ENCODE data around the gene RPF1. TPM values are rescaled to one million over a fixed set of nuclear protein-coding genes. Genes with fewer than 3 reads are reported as not detected.
A peak's percentile ranks its signal among the peaks of the same experiment; 100 is the strongest.

Gene RPF1
- total RNA-seq, 3 donors from 2014 or later, result 33.6 to 44.6 (median 41.6) TPM

GRCh38 chr1:84493747-84494146, 14.7 kb downstream of the RPF1 start:
- no peak overlapping the region for H3K27ac ChIP-seq
- no peak overlapping the region for H3K4me3 ChIP-seq
- no peak for TF ChIP-seq POLR2AphosphoS5 (IDR thresholded peaks at IDR 0.05)
- TF ChIP-seq POLR2A (IDR thresholded peaks at IDR 0.05), result no peak
- TF ChIP-seq, protein P1, sequence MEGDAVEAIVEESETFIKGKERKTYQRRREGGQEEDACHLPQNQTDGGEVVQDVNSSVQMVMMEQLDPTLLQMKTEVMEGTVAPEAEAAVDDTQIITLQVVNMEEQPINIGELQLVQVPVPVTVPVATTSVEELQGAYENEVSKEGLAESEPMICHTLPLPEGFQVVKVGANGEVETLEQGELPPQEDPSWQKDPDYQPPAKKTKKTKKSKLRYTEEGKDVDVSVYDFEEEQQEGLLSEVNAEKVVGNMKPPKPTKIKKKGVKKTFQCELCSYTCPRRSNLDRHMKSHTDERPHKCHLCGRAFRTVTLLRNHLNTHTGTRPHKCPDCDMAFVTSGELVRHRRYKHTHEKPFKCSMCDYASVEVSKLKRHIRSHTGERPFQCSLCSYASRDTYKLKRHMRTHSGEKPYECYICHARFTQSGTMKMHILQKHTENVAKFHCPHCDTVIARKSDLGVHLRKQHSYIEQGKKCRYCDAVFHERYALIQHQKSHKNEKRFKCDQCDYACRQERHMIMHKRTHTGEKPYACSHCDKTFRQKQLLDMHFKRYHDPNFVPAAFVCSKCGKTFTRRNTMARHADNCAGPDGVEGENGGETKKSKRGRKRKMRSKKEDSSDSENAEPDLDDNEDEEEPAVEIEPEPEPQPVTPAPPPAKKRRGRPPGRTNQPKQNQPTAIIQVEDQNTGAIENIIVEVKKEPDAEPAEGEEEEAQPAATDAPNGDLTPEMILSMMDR (IDR thresholded peaks at IDR 0.05), result no peak
- H3K27me3 ChIP-seq, result no peaks in the 10 kb centered on the region
- DNase-seq (ENCODE audit: low spot score in 2 of 2), result no peak
- intact Hi-C loops (cut with DNase I; ENCODE audit: low total_unique reads), result no loop called here
- H3K9me3 ChIP-seq, result no peaks in the 10 kb centered on the region
- H3K4me1 ChIP-seq, result no peaks in the 10 kb centered on the region
- H3K36me3 ChIP-seq, result peaks cover 7% of the 10 kb centered on the region

GRCh38 chr1:84496498-84496897, 17.4 kb downstream of the RPF1 start:
- TF ChIP-seq POLR2AphosphoS5 (IDR thresholded peaks at IDR 0.05) (no peak), POLR2A (IDR thresholded peaks at IDR 0.05) (no peak)
- TF ChIP-seq, protein P1 (IDR thresholded peaks at IDR 0.05), result no peak
- Histone ChIP-seq H3K9me3 (no peaks in the 10 kb centered on the region), H3K4me3 (no peak overlapping the region), H3K4me1 (no peaks in the 10 kb centered on the region), H3K36me3 (peaks cover 7% of the 10 kb centered on the region), H3K27ac (no peak overlapping the region), H3K27me3 (no peaks in the 10 kb centered on the region)
- DNase-seq (ENCODE audit: low spot score in 2 of 2), result no peak
- intact Hi-C loops (cut with DNase I; ENCODE audit: low total_unique reads), result no loop called here

- Histone ChIP-seq H3K27ac (no peak overlapping the region), H3K9me3 (no peaks in the 10 kb centered on the region), H3K4me3 (no peak overlapping the region), H3K4me1 (no peaks in the 10 kb centered on the region), H3K27me3 (no peaks in the 10 kb centered on the region), H3K36me3 (peaks cover 7% of the 10 kb centered on the region)
- intact Hi-C loops (cut with DNase I; ENCODE audit: low total_unique reads), result no loop called here
- TF ChIP-seq POLR2AphosphoS5 (IDR thresholded peaks at IDR 0.05) (no peak), POLR2A (IDR thresholded peaks at IDR 0.05) (no peak)
- TF ChIP-seq, protein P1 (IDR thresholded peaks at IDR 0.05), result no peak
- no peak for DNase-seq (ENCODE audit: low spot score in 2 of 2)
Observed at GRCh38 chr1:84497631-84498275, 18.7 kb downstream of the RPF1 start.

DNA sequence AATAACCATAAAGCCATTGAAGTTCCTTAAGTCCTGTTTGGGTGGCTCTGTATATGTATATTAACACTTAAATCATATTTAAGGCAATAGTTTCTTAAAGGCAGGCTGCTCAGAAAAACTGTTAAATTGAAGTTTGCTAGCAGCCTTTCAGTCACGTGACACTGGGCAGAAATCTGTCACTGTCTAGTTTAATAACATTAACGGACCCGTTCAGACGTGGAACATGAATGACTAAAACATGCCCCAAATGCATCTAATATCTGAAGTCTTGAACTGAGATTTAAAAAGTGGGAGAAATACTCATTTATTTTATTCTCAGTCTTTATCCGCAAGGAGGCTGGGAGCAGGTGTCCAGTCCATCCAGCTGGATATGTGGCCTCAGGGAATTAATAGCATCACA, 23.9 kb downstream of the RPF1 start:
- Histone ChIP-seq H3K27ac (no peak overlapping the region), H3K27me3 (no peaks in the 10 kb centered on the region), H3K4me1 (peaks cover 0 to 7% of the 10 kb centered on the region in 2 donors), H3K36me3 (peaks cover 3% of the 10 kb centered on the region), H3K4me3 (no peak overlapping the region), H3K9me3 (no peaks in the 10 kb centered on the region)
- TF ChIP-seq, protein P1 (IDR thresholded peaks at IDR 0.05), result no peak
- no peak for TF ChIP-seq POLR2AphosphoS5 (IDR thresholded peaks at IDR 0.05)
- no peak for TF ChIP-seq POLR2A (IDR thresholded peaks at IDR 0.05)
- DNase-seq (ENCODE audit: low spot score in 2 of 2), result no peak
- intact Hi-C loops (cut with DNase I; ENCODE audit: low total_unique reads), result loop anchor here (10.0 kb wide), 1 partner anchor 72 kb away; the partner anchor contains the start of gene CTBS

GRCh38 chr1:84504580-84505492, 25.8 kb downstream of the RPF1 start:
- no peaks in the 10 kb centered on the region for H3K36me3 ChIP-seq
- no peak for TF ChIP-seq POLR2AphosphoS5 (IDR thresholded peaks at IDR 0.05)
- no peak for TF ChIP-seq POLR2A (IDR thresholded peaks at IDR 0.05)
- TF ChIP-seq, protein P1 (IDR thresholded peaks at IDR 0.05), result no peak
- DNase-seq (ENCODE audit: low spot score in 2 of 2), result no peak
- H3K27ac ChIP-seq, result peak overlapping the region; percentile 96 to 98
- intact Hi-C loops (cut with DNase I; ENCODE audit: low total_unique reads), result loop anchor here (10.0 kb wide), 1 partner anchor 70 kb away; the partner anchor contains the start of gene CTBS
- peak overlapping the region; percentile 76 to 88 (median 83) for H3K4me3 ChIP-seq
- no peaks in the 10 kb centered on the region for H3K27me3 ChIP-seq
- no peaks in the 10 kb centered on the region for H3K9me3 ChIP-seq
- peaks cover 0 to 7% of the 10 kb centered on the region in 2 donors for H3K4me1 ChIP-seq

All from breast epithelium (tissue), 4 donors.